GM12865 (cell line): ENCODE results near the gene CHKB.

ENCODE experiments used
- DNase-seq: peaks from one replicate; pipeline ENCODE4 v3.0.0; 2010; ENCODE audit warnings: low read depth
- H3K4me3 ChIP-seq: 2 replicates; pipeline ENCODE4 v1.5.1; 2011; ENCODE audit warnings: mild to moderate bottlenecking, low read depth, low read length, control low read depth
- CTCF ChIP-seq: IDR thresholded peaks from 2 replicates; pipeline ENCODE4 v1.5.1; 2011; ENCODE audit warnings: low read length, control low read depth, low read depth, inconsistent platforms; ENCODE audit not compliant: insufficient read depth; ENCODE audit errors: missing control alignments

CHKB gene

GRCh38 chr22:50577697-50577986, 5.0 kb downstream of the CHKB start:
- no peak for DNase-seq
- H3K4me3 ChIP-seq: no peak overlapping the region
- TF ChIP-seq CTCF: no peak

- no peak for TF ChIP-seq CTCF
- no peak overlapping the region for H3K4me3 ChIP-seq
- DNase-seq: no peak
These were observed 5.6 kb downstream of the CHKB start for GRCh38 chr22:50576806-50577696.

GRCh38 chr22:50576070-50576469, 6.6 kb downstream of the CHKB start:
- no peak for TF ChIP-seq CTCF
- DNase-seq: no peak
- H3K4me3 ChIP-seq: no peak overlapping the region

GRCh38 chr22:50575426-50575941, 7.2 kb downstream of the CHKB start:
- no peak for TF ChIP-seq CTCF
- H3K4me3 ChIP-seq: no peak overlapping the region
- DNase-seq: no peak

- no peak overlapping the region for H3K4me3 ChIP-seq
- no peak for DNase-seq
- no peak for TF ChIP-seq CTCF
These were observed 8.3 kb downstream of the CHKB start for GRCh38 chr22:50574383-50574755.

- no peak for DNase-seq
- no peak overlapping the region for H3K4me3 ChIP-seq
These were observed 8.9 kb downstream of the CHKB start for GRCh38 chr22:50573491-50574382.

More at GRCh38 chr22:50573491-50574382, 8.9 kb downstream of the CHKB start:
- no peak for TF ChIP-seq CTCF
